Karpas-422 (cell line): Measurements from ENCODE around the gene TUT1. TPM values are rescaled to one million over a fixed set of nuclear protein-coding genes. Genes with fewer than 3 reads are reported as not detected.

Experiments
- DNase-seq: peaks from one replicate; pipeline ENCODE4 v3.0.0-alpha.2; 2015
- H2AFZ ChIP-seq: fragments of 200-600 bp; sonication (generic); 2 replicates; pipeline ENCODE4 v1.6.1; 2014; ENCODE audit warnings: antibody characterized with exemption, low read length, mixed read lengths
- H3K27ac ChIP-seq: fragments of 200-600 bp; sonication (generic); 2 replicates; pipeline ENCODE4 v1.5.1; 2014; ENCODE audit warnings: mild to moderate bottlenecking, low read length, moderate library complexity
- H3K27me3 ChIP-seq: fragments of 200-600 bp; sonication (generic); 2 replicates; pipeline ENCODE4 v1.6.1; 2014; ENCODE audit warnings: low read length, mixed read lengths
- H3K36me3 ChIP-seq: fragments of 200-600 bp; sonication (generic); 2 replicates; pipeline ENCODE4 v1.6.1; 2014; ENCODE audit warnings: low read length, mixed read lengths; ENCODE audit not compliant: insufficient read depth
- H3K4me1 ChIP-seq: fragments of 200-600 bp; sonication (generic); 2 replicates; pipeline ENCODE4 v1.6.1; 2014; ENCODE audit warnings: mild to moderate bottlenecking, low read length, mixed read lengths
- H3K4me2 ChIP-seq: fragments of 200-600 bp; sonication (generic); 2 replicates; pipeline ENCODE4 v1.6.1; 2014; ENCODE audit warnings: low read length, low read depth, mild to moderate bottlenecking; ENCODE audit not compliant: poor library complexity, severe bottlenecking
- H3K4me3 ChIP-seq: fragments of 200-600 bp; sonication (generic); 2 replicates; pipeline ENCODE4 v1.5.1; 2014; ENCODE audit warnings: mild to moderate bottlenecking, antibody characterized with exemption, low read length, mixed read lengths
- H3K79me2 ChIP-seq: fragments of 200-600 bp; sonication (generic); 2 replicates; pipeline ENCODE4 v1.6.1; 2014; ENCODE audit warnings: mild to moderate bottlenecking, low read length, mixed read lengths
- H3K9ac ChIP-seq: fragments of 200-600 bp; sonication (generic); 2 replicates; pipeline ENCODE4 v1.6.0; 2014; ENCODE audit warnings: low read length
- H3K9me2 ChIP-seq: fragments of 200-600 bp; sonication (generic), shearing (Covaris generic); replicated peaks from 2 replicates; pipeline ENCODE4 v1.6.0; 2014; ENCODE audit warnings: mild to moderate bottlenecking, low read length, moderate library complexity; ENCODE audit not compliant: insufficient read depth
- H3K9me3 ChIP-seq: fragments of 300-700, 200-600 bp; sonication (generic); 2 replicates; pipeline ENCODE4 v1.6.1; 2014; ENCODE audit warnings: low read length, mixed read lengths
- H4K20me1 ChIP-seq: fragments of 200-600 bp; sonication (generic); 2 replicates; pipeline ENCODE4 v1.6.1; 2014; ENCODE audit warnings: mild to moderate bottlenecking, antibody characterized with exemption, low read length, low read depth; ENCODE audit not compliant: insufficient read depth
- total RNA-seq: library from RNA; depleted of rRNA; stranded (reverse); fragments of >200 nt; shearing (Covaris generic); gene quantifications from 2 replicates; pipeline ENCODE4 v1.2.3, GENCODE V29; 2014; ENCODE audit warnings: low replicate concordance; rRNA removed

The TUT1 gene, protein sequence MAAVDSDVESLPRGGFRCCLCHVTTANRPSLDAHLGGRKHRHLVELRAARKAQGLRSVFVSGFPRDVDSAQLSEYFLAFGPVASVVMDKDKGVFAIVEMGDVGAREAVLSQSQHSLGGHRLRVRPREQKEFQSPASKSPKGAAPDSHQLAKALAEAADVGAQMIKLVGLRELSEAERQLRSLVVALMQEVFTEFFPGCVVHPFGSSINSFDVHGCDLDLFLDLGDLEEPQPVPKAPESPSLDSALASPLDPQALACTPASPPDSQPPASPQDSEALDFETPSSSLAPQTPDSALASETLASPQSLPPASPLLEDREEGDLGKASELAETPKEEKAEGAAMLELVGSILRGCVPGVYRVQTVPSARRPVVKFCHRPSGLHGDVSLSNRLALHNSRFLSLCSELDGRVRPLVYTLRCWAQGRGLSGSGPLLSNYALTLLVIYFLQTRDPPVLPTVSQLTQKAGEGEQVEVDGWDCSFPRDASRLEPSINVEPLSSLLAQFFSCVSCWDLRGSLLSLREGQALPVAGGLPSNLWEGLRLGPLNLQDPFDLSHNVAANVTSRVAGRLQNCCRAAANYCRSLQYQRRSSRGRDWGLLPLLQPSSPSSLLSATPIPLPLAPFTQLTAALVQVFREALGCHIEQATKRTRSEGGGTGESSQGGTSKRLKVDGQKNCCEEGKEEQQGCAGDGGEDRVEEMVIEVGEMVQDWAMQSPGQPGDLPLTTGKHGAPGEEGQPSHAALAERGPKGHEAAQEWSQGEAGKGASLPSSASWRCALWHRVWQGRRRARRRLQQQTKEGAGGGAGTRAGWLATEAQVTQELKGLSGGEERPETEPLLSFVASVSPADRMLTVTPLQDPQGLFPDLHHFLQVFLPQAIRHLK
- total RNA-seq, result 8.1 and 17.3 TPM in 2 replicates

DNA sequence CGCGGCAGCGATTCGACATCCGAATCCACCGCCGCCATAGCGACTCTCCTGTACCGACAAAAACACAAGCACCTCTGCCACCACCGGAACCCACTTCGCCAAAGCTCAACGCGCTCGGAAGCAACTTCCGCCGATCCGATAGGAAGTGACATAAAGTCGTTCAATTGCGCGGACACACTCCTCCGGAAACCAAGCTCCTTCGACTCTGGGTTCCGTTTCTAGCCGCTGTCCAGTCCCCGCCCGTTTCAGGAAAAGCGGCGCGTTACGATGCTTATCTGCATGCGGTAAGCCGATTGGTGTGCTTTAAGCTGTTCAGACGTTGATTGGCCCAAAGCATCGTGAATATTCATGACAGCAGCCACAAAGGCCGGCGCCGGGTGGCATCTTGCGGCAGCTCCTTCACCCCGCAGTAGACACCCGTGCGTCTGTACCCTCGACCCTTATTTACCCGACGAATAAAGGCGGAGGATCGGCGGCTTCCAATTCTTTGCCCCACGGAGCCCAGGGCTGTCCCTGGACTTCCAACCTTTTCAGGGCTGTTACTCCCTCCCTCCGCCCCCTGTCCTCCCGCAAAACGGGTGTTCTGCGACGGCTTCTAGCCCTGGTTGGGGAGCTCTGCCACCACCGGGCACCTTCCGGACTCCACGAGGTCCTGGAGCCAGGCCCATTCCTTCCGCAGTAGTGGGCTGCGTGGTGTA, at the start of gene TUT1:
Gene TUT1 (minus strand): TSS at position 76 of the 698 bp plus-strand sequence. CDS start 38 bp downstream, at position 38.
- no peaks in the 10 kb centered on the region for H4K20me1 ChIP-seq
- H3K4me3 ChIP-seq, result peak within 1 kb of the TSS; percentile 93
- H3K9ac ChIP-seq, result peak within 1 kb of the TSS; percentile 86
- H3K4me1 ChIP-seq, result peaks cover 34% of the 10 kb centered on the region
- H3K4me2 ChIP-seq, result peak within 1 kb of the TSS; percentile 88
- H3K36me3 ChIP-seq, result peaks cover 34% of the 10 kb centered on the region; the same call in 1 of the 2 replicates
- no peak within 1 kb of the TSS for H2AFZ ChIP-seq
- H3K27ac ChIP-seq, result peak within 1 kb of the TSS; percentile 83
- H3K27me3 ChIP-seq, result no peaks in the 10 kb centered on the region
- no peaks in the 10 kb centered on the region for H3K9me2 ChIP-seq
- H3K79me2 ChIP-seq, result peaks cover 38% of the 10 kb centered on the region
- DNase-seq, result peak; percentile 100
- no peaks in the 10 kb centered on the region for H3K9me3 ChIP-seq

DNA sequence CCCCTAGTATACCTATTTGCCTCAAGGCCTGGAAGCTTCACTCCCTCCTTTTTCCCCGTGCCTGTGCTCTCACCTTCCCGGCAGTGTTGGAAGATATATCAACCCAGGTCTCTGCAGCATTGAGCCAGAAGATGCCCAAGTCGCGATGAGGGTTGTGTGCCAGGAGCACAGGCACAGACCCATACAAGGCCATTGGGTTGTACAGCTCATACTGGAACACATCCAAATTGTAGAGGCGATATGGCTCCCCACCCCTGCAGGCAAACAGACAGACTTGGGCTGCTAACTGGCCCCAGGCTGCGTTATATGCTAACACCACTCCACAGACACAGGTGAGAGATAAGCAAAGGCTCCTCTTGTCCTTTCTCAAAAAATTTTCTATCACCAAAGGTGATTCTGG, 41.2 kb upstream of the TUT1 start:
- Histone ChIP-seq H3K27me3 (no peaks in the 10 kb centered on the region), H2AFZ (no peak overlapping the region), H3K27ac (no peak overlapping the region), H3K79me2 (peaks cover 7% of the 10 kb centered on the region), H3K9me3 (no peaks in the 10 kb centered on the region), H3K9ac (no peak overlapping the region), H4K20me1 (no peaks in the 10 kb centered on the region), H3K4me2 (no peak overlapping the region), H3K36me3 (peaks cover 45% of the 10 kb centered on the region; the same call in 1 of the 2 replicates), H3K4me3 (no peak overlapping the region), H3K9me2 (no peaks in the 10 kb centered on the region), H3K4me1 (no peaks in the 10 kb centered on the region)
- DNase-seq, result no peak

- Histone ChIP-seq H3K9ac (no peak overlapping the region), H2AFZ (no peak overlapping the region), H4K20me1 (no peaks in the 10 kb centered on the region), H3K79me2 (peaks cover 1% of the 10 kb centered on the region; the same call in 1 of the 2 replicates), H3K4me3 (no peak overlapping the region), H3K9me3 (no peaks in the 10 kb centered on the region), H3K27ac (no peak overlapping the region), H3K36me3 (peaks cover 37% of the 10 kb centered on the region; the same call in 1 of the 2 replicates), H3K4me2 (no peak overlapping the region), H3K4me1 (no peaks in the 10 kb centered on the region), H3K9me2 (no peaks in the 10 kb centered on the region), H3K27me3 (no peaks in the 10 kb centered on the region)
- peak; percentile 62 for DNase-seq
These were observed 36.4 kb upstream of the TUT1 start for GRCh38 chr11:62627713-62628112.

GRCh38 chr11:62622476-62623089, 31.3 kb upstream of the TUT1 start:
- H3K27ac ChIP-seq, result peak overlapping the region; percentile 61
- H2AFZ ChIP-seq, result no peak overlapping the region
- no peaks in the 10 kb centered on the region for H3K9me3 ChIP-seq
- peaks cover 15% of the 10 kb centered on the region for H3K4me1 ChIP-seq
- H4K20me1 ChIP-seq, result no peaks in the 10 kb centered on the region
- H3K9me2 ChIP-seq, result no peaks in the 10 kb centered on the region
- peaks cover 17% of the 10 kb centered on the region for H3K79me2 ChIP-seq
- no peak overlapping the region for H3K4me3 ChIP-seq
- H3K27me3 ChIP-seq, result no peaks in the 10 kb centered on the region
- peak overlapping the region; percentile 40; the same call in 1 of the 2 replicates for H3K9ac ChIP-seq
- DNase-seq, result no peak
- peak overlapping the region; percentile 23 for H3K4me2 ChIP-seq
- H3K36me3 ChIP-seq, result peaks cover 15% of the 10 kb centered on the region; the same call in 1 of the 2 replicates

DNA sequence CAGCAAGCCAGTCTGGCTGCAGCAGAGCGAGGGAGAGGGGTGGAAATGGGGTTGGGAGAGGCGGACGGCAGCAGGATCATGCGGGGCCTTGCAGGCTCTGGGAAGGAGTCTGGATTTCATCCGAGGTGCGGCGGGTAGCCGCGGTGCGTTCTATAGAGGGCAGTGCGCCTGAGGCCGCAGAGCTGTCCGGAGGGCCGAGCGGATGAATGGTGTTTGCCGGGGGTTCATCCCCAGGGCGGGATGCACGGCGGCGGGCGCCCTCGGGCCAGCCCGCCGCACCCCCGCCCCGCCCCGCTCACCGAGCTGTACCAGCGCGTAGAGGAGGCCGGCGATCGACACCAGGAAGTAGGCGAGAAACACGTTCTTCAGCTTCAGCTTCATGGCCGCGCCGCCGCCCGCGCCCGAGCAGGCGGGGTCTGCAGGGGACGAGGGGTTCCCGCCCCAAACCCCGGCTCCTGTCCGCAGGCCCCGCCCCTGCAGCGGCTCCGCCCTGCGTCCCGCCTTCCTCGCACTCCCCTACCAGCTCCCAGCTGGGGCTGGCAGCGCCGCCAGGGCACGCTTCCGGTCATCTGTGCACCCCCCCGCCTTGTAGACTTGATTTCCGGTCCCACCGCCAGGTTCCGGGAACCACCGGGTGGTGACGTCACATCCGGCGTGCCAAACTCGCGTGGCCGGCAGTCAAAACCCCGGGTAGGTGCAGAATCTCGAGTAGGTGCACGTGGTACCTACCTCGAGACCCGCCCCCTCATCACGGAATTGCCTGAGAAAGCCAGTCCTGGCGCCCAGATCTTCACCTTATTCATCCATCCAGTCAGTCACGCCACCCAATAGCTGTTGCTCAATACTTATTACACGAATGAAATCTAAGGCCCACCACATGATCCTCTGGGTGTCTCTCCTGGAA, 30.5 kb upstream of the TUT1 start, which contains the start of gene B3GAT3:
Gene B3GAT3 (minus strand): TSS at position 420 of the 904 bp plus-strand sequence. CDS start 39 bp downstream, at position 381.
- peak; percentile 100 for DNase-seq
- H4K20me1 ChIP-seq, result no peaks in the 10 kb centered on the region
- no peak within 1 kb of the TSS for H2AFZ ChIP-seq
- peak within 1 kb of the TSS; percentile 71 for H3K27ac ChIP-seq
- H3K27me3 ChIP-seq, result no peaks in the 10 kb centered on the region
- peak within 1 kb of the TSS; percentile 78 for H3K4me3 ChIP-seq
- peaks cover 15% of the 10 kb centered on the region for H3K4me1 ChIP-seq
- peaks cover 17% of the 10 kb centered on the region for H3K79me2 ChIP-seq
- H3K9me3 ChIP-seq, result no peaks in the 10 kb centered on the region
- peak within 1 kb of the TSS; percentile 77 for H3K9ac ChIP-seq
- no peaks in the 10 kb centered on the region for H3K9me2 ChIP-seq
- H3K4me2 ChIP-seq, result peak within 1 kb of the TSS; percentile 82
- H3K36me3 ChIP-seq, result peaks cover 15% of the 10 kb centered on the region; the same call in 1 of the 2 replicates

GRCh38 chr11:62621027-62621566, 29.8 kb upstream of the TUT1 start:
- Histone ChIP-seq H4K20me1 (no peaks in the 10 kb centered on the region), H3K4me3 (peak overlapping the region; percentile 78), H3K4me1 (peaks cover 15% of the 10 kb centered on the region), H3K27ac (peak overlapping the region; percentile 71), H3K9me2 (no peaks in the 10 kb centered on the region), H3K79me2 (peaks cover 17% of the 10 kb centered on the region), H3K36me3 (peaks cover 10% of the 10 kb centered on the region; the same call in 1 of the 2 replicates), H3K27me3 (no peaks in the 10 kb centered on the region), H3K9ac (peak overlapping the region; percentile 77), H3K9me3 (no peaks in the 10 kb centered on the region), H3K4me2 (peak overlapping the region; percentile 82), H2AFZ (no peak overlapping the region)
- DNase-seq, result no peak
